PFSK-1 (cell line): Measurements from ENCODE around the gene RFTN1.

Experiments
- FOXP2 ChIP-seq: optimal IDR thresholded peaks from 2 replicates; pipeline ENCODE3; 2011; ENCODE audit warnings: borderline replicate concordance, control low read depth, inconsistent platforms; ENCODE audit not compliant: insufficient read depth; ENCODE audit errors: extremely low read length, extremely low read depth
- POLR2AphosphoS5 ChIP-seq: IDR thresholded peaks from 2 replicates; pipeline ENCODE4 v1.6.1; 2012; ENCODE audit warnings: low read depth, mild to moderate bottlenecking, control low read depth, low read length, moderate library complexity
- REST ChIP-seq, 2 experiments: IDR thresholded peaks; 2 replicates each; pipeline versions ENCODE4 v1.6.1 to v1.8.0; 2011 to 2012; ENCODE audit warnings: low read depth in 2 of 2, low read length in 2 of 2, control low read depth in 1 of 2, inconsistent platforms in 1 of 2, mild to moderate bottlenecking in 1 of 2, moderate library complexity in 1 of 2; ENCODE audit not compliant: insufficient read depth in 1 of 2
- SIN3A ChIP-seq: IDR thresholded peaks from 2 replicates; pipeline ENCODE4 v1.6.1; 2012; ENCODE audit warnings: mild to moderate bottlenecking, low read length, moderate library complexity, borderline replicate concordance; ENCODE audit not compliant: insufficient read depth
- TAF1 ChIP-seq: IDR thresholded peaks from 2 replicates; pipeline ENCODE4 v1.6.1; 2012; ENCODE audit warnings: low read length, control low read depth, borderline replicate concordance; ENCODE audit not compliant: insufficient read depth

RFTN1 gene

GRCh38 chr3:16374047-16374934 is 139.2 kb downstream of the RFTN1 start:
- TF ChIP-seq POLR2AphosphoS5 (no peak), SIN3A (no peak)

- no peak for TF ChIP-seq POLR2AphosphoS5
- no peak for TF ChIP-seq SIN3A
- TF ChIP-seq REST (IDR thresholded peaks at IDR 0.05; ENCODE audit: insufficient read depth in 1 of 2, low read depth in 2 of 2, low read length in 2 of 2), result no peak
- no peak for TF ChIP-seq FOXP2
- TF ChIP-seq TAF1, result no peak
Measured at GRCh38 chr3:16373341-16373946, 140.1 kb downstream of the RFTN1 start.

DNA sequence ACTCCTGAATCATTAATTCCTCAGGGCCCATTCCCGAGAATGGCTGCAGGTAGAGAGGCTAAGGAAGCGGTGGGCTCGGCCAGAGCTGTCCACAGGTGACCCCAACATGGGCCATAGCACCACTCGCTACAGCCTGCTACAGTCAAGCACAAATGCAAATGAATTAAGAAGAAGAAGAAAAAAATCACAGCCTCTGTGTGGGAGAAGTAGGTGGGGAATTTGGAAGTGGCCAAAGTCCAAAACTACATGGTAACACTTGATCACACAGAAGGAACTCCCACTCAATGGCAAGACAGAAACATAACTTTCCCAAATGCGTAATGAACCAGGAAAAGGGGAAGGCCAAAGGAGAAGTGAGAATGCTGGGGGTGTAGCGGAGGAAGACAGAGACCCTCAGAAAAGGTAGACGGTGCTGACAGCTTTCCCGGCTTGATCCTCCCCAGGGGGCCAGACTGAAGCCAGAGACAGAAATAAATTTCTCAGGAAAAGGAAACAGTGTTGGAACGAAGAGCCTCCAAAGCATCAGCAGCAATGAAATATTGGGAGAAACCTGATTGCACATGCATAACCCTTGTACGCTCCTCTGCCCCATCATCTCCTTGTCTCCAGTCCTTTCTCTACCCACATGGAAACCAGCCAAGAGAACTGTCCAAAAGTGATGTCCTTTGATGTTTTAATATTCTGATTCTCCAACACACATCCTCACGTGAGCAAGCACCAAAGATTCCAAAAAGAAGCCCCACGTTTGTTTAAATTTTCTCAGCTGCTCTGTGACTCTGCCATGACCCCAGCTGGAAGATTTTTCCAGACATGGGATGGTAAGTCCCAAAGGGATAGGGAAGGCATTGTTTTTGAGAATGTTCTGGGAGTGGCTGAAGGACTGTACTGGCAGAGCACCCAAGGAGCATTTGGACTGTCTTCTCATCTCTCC is 140.9 kb downstream of the RFTN1 start:
- TF ChIP-seq TAF1 (no peak), SIN3A (no peak), FOXP2 (no peak), REST (IDR thresholded peaks at IDR 0.05; ENCODE audit: insufficient read depth in 1 of 2, low read depth in 2 of 2, low read length in 2 of 2) (no peak)

DNA sequence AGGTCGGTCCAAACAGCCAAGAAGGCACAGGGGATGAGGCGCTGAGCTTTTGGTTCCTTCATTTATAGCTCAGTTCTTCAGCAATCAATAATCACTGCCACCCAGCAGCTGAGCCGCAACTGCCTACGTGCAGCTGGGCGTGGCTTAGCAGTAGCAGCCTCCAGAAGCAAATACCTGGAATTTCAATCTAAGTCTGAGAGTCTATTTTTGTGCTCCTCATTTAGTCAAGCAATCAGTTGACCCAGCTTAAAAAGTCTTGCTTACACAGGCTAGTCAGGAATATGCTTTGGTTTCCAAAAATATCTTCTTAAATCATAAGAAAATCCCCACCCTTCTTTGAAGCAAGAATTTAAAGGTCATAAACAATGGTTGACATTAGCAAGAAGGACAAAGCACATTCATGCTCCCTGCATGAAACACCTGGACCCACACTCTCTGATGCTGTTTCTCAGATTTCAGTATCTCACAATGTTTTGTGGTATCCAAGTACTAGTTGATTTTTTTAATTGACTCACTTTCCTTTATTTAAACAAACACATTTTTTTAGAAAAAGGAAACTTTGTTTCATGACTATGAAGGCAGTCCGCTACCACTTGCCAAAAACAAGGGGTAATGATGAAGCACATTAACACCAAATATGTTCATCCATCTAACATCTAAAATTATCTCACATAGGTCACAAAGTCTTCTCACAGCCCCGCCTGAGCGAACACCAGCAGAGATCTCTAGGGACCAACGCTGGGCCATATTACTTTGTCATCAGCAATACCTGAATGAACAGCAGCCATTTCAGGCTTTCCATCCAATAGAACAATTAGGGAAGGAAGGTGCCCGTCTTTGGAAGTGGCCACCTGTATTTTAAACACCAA is 142.4 kb downstream of the RFTN1 start:
- TF ChIP-seq FOXP2 (no peak), SIN3A (no peak), TAF1 (no peak), POLR2AphosphoS5 (no peak), REST (IDR thresholded peaks at IDR 0.05; ENCODE audit: insufficient read depth in 1 of 2, low read depth in 2 of 2, low read length in 2 of 2) (no peak)

DNA sequence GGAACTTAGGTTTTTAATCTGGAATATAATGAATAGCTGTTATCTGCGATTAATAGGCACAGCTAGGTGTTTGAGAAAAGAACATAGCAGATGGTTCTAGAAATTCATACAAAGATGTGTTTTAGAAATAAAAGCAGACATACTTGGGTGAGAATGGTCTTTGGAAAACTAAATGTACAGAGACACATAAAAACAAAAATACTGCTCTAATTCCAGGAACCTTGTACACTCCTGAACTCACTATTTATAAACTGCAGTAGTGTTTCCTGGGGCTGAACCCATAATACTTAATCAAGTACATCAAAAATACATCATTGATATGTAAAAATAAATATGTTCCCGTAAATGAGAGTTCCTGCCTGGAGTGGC is 143.0 kb downstream of the RFTN1 start:
- TF ChIP-seq POLR2AphosphoS5 (no peak), TAF1 (no peak), REST (IDR thresholded peaks at IDR 0.05; ENCODE audit: insufficient read depth in 1 of 2, low read depth in 2 of 2, low read length in 2 of 2) (no peak), SIN3A (no peak), FOXP2 (no peak)
